Measurements from ENCODE around the gene SLC45A3. TPM values are rescaled to one million over a fixed set of nuclear protein-coding genes. Genes with fewer than 3 reads are reported as not detected.

SLC45A3 gene
- total RNA-seq, 1 experiment from 2014 or later = 5.5 TPM

DNA sequence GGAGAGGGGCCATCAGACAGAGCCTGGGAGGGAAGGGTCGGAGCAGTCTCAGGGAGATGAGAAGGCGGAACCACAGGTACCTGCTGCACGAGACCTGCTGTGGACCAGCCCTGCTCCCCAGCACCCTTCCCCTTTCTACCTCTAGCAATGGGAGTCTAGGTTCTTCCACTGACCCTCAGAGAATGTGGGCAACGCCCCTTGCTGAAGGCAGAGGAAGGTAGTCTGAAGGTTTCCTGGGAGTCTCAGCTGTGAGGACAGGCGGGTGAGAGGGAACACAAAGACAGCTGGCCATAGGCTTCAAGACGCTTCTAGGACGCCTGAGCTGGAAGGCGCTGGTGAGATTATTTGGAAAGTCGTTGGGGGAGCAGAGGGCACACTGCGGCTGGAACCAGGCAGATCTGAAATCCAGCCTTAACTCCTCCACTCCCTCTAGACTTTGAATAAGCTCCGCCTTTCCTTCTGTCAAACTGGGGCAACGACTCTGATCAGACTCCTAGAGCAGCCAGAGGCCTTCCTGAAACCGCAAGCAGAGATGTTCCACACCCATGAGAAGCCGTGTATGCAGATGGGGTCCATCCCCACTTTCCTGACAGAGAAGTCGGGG lies 18.1 kb downstream of the SLC45A3 start:
- ChIA-PET CTCF (interaction anchor here (1.2 kb wide), 1 partner anchor 70 kb away, joined by 4 read pairs; no protein-coding TSS in a partner anchor), POLR2A (no interaction called here)
- no peak for DNase-seq
- no peaks in the 10 kb centered on the region for H3K36me3 Mint-ChIP-seq (ENCODE audit: insufficient read depth, unreplicated experiment)
- Histone ChIP-seq H3K9me3 (no peaks in the 10 kb centered on the region), H3K4me3 (ENCODE audit: low read depth, low read length) (no peak overlapping the region), H3K4me1 (0 out of 2 replicates have a peak, but pooled peaks cover 5% of the 10 kb centered on the region), H3K27me3 (replicated peaks; ENCODE audit: control insufficient read depth, insufficient read depth, low read length) (no peaks in the 10 kb centered on the region), H3K36me3 (ENCODE audit: control insufficient read depth, insufficient read depth, low read length) (no peaks in the 10 kb centered on the region)
- H3K4me3 Mint-ChIP-seq (ENCODE audit: unreplicated experiment) = no peak overlapping the region
- H3K27ac Mint-ChIP-seq (ENCODE audit: unreplicated experiment) = no peak overlapping the region
- no peaks in the 10 kb centered on the region for H3K4me1 Mint-ChIP-seq (ENCODE audit: low read depth, unreplicated experiment)
- TF ChIP-seq, protein P1, sequence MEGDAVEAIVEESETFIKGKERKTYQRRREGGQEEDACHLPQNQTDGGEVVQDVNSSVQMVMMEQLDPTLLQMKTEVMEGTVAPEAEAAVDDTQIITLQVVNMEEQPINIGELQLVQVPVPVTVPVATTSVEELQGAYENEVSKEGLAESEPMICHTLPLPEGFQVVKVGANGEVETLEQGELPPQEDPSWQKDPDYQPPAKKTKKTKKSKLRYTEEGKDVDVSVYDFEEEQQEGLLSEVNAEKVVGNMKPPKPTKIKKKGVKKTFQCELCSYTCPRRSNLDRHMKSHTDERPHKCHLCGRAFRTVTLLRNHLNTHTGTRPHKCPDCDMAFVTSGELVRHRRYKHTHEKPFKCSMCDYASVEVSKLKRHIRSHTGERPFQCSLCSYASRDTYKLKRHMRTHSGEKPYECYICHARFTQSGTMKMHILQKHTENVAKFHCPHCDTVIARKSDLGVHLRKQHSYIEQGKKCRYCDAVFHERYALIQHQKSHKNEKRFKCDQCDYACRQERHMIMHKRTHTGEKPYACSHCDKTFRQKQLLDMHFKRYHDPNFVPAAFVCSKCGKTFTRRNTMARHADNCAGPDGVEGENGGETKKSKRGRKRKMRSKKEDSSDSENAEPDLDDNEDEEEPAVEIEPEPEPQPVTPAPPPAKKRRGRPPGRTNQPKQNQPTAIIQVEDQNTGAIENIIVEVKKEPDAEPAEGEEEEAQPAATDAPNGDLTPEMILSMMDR (IDR thresholded peaks at IDR 0.05; ENCODE audit: insufficient read depth in 1 of 2, low read depth in 1 of 2, low read length in 1 of 2, severe bottlenecking in 1 of 2, unreplicated experiment in 1 of 2) = no peak
- intact Hi-C loops (cut with micrococcal nuclease; ENCODE audit: unreplicated experiment) = no loop called here
- H3K9me3 Mint-ChIP-seq (ENCODE audit: unreplicated experiment) = no peaks in the 10 kb centered on the region
- BruUV-seq (replicated peaks) = no TSS peak
- no peaks in the 10 kb centered on the region for H3K27me3 Mint-ChIP-seq (ENCODE audit: insufficient read depth, unreplicated experiment)

DNA sequence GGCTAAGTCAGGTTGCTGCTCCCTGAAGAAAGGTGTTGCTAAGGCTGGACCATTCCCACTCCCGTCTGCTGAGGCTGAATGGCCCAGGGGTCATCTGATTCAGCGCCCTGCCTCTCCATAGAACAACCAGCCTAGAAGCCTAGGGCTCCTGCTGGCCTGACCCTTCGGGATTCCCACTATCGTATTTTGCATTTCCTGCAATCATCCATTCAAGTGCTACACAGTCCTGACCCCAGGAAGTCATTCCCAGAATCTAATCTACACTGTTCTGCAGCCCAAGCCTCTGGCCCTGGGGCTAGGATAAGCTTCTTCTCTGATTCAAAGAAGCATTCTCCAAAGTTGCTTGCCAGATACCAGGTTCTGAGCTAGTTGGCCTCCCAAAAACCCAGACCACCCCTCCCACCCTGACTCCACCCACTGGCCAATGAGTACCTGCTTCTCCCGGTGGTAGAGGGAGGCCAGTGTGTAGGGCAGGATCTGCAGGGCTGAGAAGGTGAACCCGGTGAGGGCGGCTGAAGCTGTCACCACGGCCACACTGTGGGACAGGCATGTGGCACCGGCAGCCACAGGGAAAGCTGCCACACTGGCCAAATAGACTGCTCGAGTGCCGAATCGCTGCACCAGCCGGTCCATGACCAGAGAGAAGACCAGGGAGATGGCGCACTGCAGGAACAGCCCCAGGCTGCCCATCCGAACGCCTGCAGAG lies 18.7 kb downstream of the SLC45A3 start:
- Histone ChIP-seq H3K4me1 (no peaks in the 10 kb centered on the region), H3K27me3 (replicated peaks; ENCODE audit: control insufficient read depth, insufficient read depth, low read length) (no peaks in the 10 kb centered on the region), H3K4me3 (ENCODE audit: low read depth, low read length) (no peak overlapping the region), H3K36me3 (ENCODE audit: control insufficient read depth, insufficient read depth, low read length) (no peaks in the 10 kb centered on the region), H3K9me3 (no peaks in the 10 kb centered on the region)
- intact Hi-C loops (cut with micrococcal nuclease; ENCODE audit: unreplicated experiment) = no loop called here
- Mint-ChIP-seq H3K4me1 (ENCODE audit: low read depth, unreplicated experiment) (no peaks in the 10 kb centered on the region), H3K36me3 (ENCODE audit: insufficient read depth, unreplicated experiment) (no peaks in the 10 kb centered on the region), H3K27ac (ENCODE audit: unreplicated experiment) (no peak overlapping the region), H3K9me3 (ENCODE audit: unreplicated experiment) (no peaks in the 10 kb centered on the region), H3K27me3 (ENCODE audit: insufficient read depth, unreplicated experiment) (no peaks in the 10 kb centered on the region), H3K4me3 (ENCODE audit: unreplicated experiment) (no peak overlapping the region)
- DNase-seq = no peak
- TF ChIP-seq, protein P1 (IDR thresholded peaks at IDR 0.05; ENCODE audit: insufficient read depth in 1 of 2, low read depth in 1 of 2, low read length in 1 of 2, severe bottlenecking in 1 of 2, unreplicated experiment in 1 of 2) = no peak
- BruUV-seq (replicated peaks) = no TSS peak
- POLR2A ChIA-PET = no interaction called here
- CTCF ChIA-PET = interaction anchor here (1.2 to 4.1 kb wide), 3 partner anchors 16 to 70 kb away, joined by 4 to 95 read pairs (median 10); no protein-coding TSS in a partner anchor

DNA sequence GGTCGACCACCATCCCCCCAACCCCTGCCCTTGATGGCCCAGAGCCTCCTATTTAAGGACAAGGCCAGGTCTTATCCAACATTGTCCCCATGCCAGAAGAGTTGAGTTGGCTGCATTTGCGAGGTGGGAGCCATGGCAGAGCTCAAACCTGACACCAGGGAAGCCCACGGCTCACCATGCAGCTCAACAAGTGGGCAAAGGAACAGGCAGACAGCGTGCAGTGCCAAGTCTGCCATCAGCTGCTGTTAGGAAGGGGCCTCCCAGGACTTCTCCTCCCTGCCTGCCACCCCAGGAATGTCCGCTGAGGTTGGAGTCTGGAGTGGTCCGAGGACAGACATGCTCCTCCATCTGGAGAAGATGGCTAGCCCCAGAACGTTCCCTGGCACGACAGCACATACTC lies 19.9 kb downstream of the SLC45A3 start:
- Mint-ChIP-seq H3K4me3 (ENCODE audit: unreplicated experiment) (no peak overlapping the region), H3K27ac (ENCODE audit: unreplicated experiment) (no peak overlapping the region), H3K9me3 (ENCODE audit: unreplicated experiment) (no peaks in the 10 kb centered on the region), H3K36me3 (ENCODE audit: insufficient read depth, unreplicated experiment) (no peaks in the 10 kb centered on the region), H3K27me3 (ENCODE audit: insufficient read depth, unreplicated experiment) (no peaks in the 10 kb centered on the region), H3K4me1 (ENCODE audit: low read depth, unreplicated experiment) (no peaks in the 10 kb centered on the region)
- TF ChIP-seq, protein P1 (IDR thresholded peaks at IDR 0.05; ENCODE audit: insufficient read depth in 1 of 2, low read depth in 1 of 2, low read length in 1 of 2, severe bottlenecking in 1 of 2, unreplicated experiment in 1 of 2) = no peak
- intact Hi-C loops (cut with micrococcal nuclease; ENCODE audit: unreplicated experiment) = no loop called here
- ChIA-PET CTCF (interaction anchor here (1.4 to 4.1 kb wide), 6 partner anchors 17 to 317 kb away, joined by 4 to 95 read pairs (median 16); no protein-coding TSS in a partner anchor), POLR2A (no interaction called here)
- H3K4me3 ChIP-seq (ENCODE audit: low read depth, low read length) = no peak overlapping the region
- H3K4me1 ChIP-seq = no peaks in the 10 kb centered on the region
- no peak for DNase-seq
- H3K9me3 ChIP-seq = no peaks in the 10 kb centered on the region
- no peaks in the 10 kb centered on the region for H3K27me3 ChIP-seq (replicated peaks; ENCODE audit: control insufficient read depth, insufficient read depth, low read length)
- no TSS peak for BruUV-seq (replicated peaks)
- H3K36me3 ChIP-seq (ENCODE audit: control insufficient read depth, insufficient read depth, low read length) = no peaks in the 10 kb centered on the region
